HepG2 (cell line): Measurements from ENCODE around the gene EBF4. TPM values are rescaled to one million over a fixed set of nuclear protein-coding genes. Genes with fewer than 3 reads are reported as not detected.

Experiments
- ATAC-seq: fragments of 200-7000 bp; cut with Tn5 transposase; 3 replicates; pipeline ENCODE4 v1.9.1; 2020; ENCODE audit warnings: mild to moderate bottlenecking, moderate library complexity
- BruUV-seq: library from RNA; stranded (reverse); fragments of 400-500 nt; replicated peaks from 2 replicates; lab custom pipeline; 2021; lab: Mats Ljungman, UMichigan
- CTCF ChIA-PET: fragments of 300-600 bp; formaldehyde crosslinking; extraction: SDS; loops from one replicate; lab custom pipeline; 2021; ENCODE audit warnings: low total read pairs, inconsistent platforms, low intra/inter-chr PET ratio; lab: Yijun Ruan, JAX
- POLR2A ChIA-PET: fragments of 350-600 bp; sonication (Branson Sonifier 250); formaldehyde crosslinking; loops from one replicate; lab custom pipeline; 2020; ENCODE audit warnings: antibody characterized with exemption, inconsistent platforms; lab: Yijun Ruan, JAX
- DNase-seq: peaks from one replicate; pipeline ENCODE4 v3.0.0-alpha.2; 2015; ENCODE audit warnings: low spot score
- FAIRE-seq: peaks from 3 replicates; lab custom pipeline; 2011; peaks lifted over from hg19 to GRCh38; lab: Jason Lieb, UNC
- H2AFZ ChIP-seq: one replicate; pipeline ENCODE4 v1.6.1; 2011; ENCODE audit warnings: low read length, inconsistent platforms
- H3K27ac ChIP-seq: fragments of 300-600 bp; 3 replicates; pipeline ENCODE4 v1.8.0; 2011; ENCODE audit warnings: mixed run types, mild to moderate bottlenecking, mixed read lengths, low read length, inconsistent platforms; ENCODE audit not compliant: insufficient read depth; ENCODE audit errors: extremely low read length
- H3K27me3 ChIP-seq, 2 experiments: fragments of 200-600 bp in 1 of 2; 2 replicates in 1 of 2; 3 replicates in 1 of 2; pipeline versions ENCODE4 v1.6.0 to v1.8.0; 2011; ENCODE audit warnings: low read length in 2 of 2, mild to moderate bottlenecking in 2 of 2, moderate library complexity in 2 of 2, inconsistent platforms in 1 of 2; ENCODE audit not compliant: insufficient read depth in 2 of 2, control insufficient read depth in 1 of 2
- H3K36me3 ChIP-seq, 2 experiments: fragments of 200-600 bp in 1 of 2; replicated peaks in 1 of 2; 2 replicates in 1 of 2; 3 replicates in 1 of 2; pipeline versions ENCODE4 v1.5.1 to v1.8.0; 2011; ENCODE audit warnings: low read length in 2 of 2, inconsistent platforms in 1 of 2; ENCODE audit not compliant: insufficient read depth in 2 of 2, control insufficient read depth in 1 of 2
- H3K4me1 ChIP-seq: 2 replicates; pipeline ENCODE4 v1.5.1; 2012; ENCODE audit warnings: low read length, inconsistent platforms; ENCODE audit not compliant: insufficient read depth
- H3K4me2 ChIP-seq: 2 replicates; pipeline ENCODE4 v1.6.0; 2011; ENCODE audit warnings: low read depth, low read length, inconsistent platforms
- H3K4me3 ChIP-seq, 3 experiments: fragments of 200-600 bp in 1 of 3; sonication (generic), shearing (Covaris generic) in 1 of 3; replicated peaks in 1 of 3; 2 replicates each; pipeline ENCODE4 v1.5.1; 2011 to 2016; ENCODE audit warnings: low read length in 3 of 3, inconsistent platforms in 2 of 3, low read depth in 2 of 3, mild to moderate bottlenecking in 2 of 3, control low read depth in 1 of 3, mixed read lengths in 1 of 3; ENCODE audit not compliant: insufficient read depth in 1 of 3
- H3K79me2 ChIP-seq: one replicate; pipeline ENCODE4 v1.6.1; 2011; ENCODE audit warnings: low read length, inconsistent platforms; ENCODE audit not compliant: insufficient read depth
- H3K9ac ChIP-seq: 2 replicates; pipeline ENCODE4 v1.6.0; 2011; ENCODE audit warnings: mild to moderate bottlenecking, low read depth, low read length, inconsistent platforms; ENCODE audit not compliant: insufficient read depth
- H3K9me3 ChIP-seq: 2 replicates; pipeline ENCODE4 v1.5.1; 2012; ENCODE audit warnings: mild to moderate bottlenecking, low read length
- H4K20me1 ChIP-seq: 2 replicates; pipeline ENCODE4 v1.6.0; 2011; ENCODE audit warnings: inconsistent platforms, mild to moderate bottlenecking, low read length, moderate library complexity; ENCODE audit not compliant: insufficient read depth
- AGO2 ChIP-seq: fragments of 200-400 bp; formaldehyde crosslinking; optimal IDR thresholded peaks from 2 replicates; pipeline ENCODE3; 2017; ENCODE audit warnings: mild to moderate bottlenecking, low read depth, low read length, moderate library complexity
- ATF7-NPFF ChIP-seq: sonication (generic); formaldehyde crosslinking; IDR thresholded peaks from 2 replicates; pipeline ENCODE4 v1.8.1; 2023; ENCODE audit warnings: mild to moderate bottlenecking, low read depth, missing genetic modification reagents, moderate library complexity
- ERF ChIP-seq: IDR thresholded peaks from 2 replicates; pipeline ENCODE4 v1.6.1; 2018; ENCODE audit warnings: missing biosample characterization, missing genetic modification reagents
- FOXP4 ChIP-seq: sonication (generic); formaldehyde crosslinking; IDR thresholded peaks from 2 replicates; pipeline ENCODE4 v1.4.0; 2020; ENCODE audit warnings: missing genetic modification reagents
- GLMP ChIP-seq: sonication (generic); formaldehyde crosslinking; IDR thresholded peaks from 2 replicates; pipeline ENCODE4 v1.9.0; 2021; ENCODE audit warnings: missing genetic modification reagents, mild to moderate bottlenecking, borderline replicate concordance
- HNRNPL ChIP-seq: fragments of 200-400 bp; formaldehyde crosslinking; IDR thresholded peaks from 2 replicates; pipeline ENCODE4 v1.6.1; 2017; ENCODE audit warnings: mild to moderate bottlenecking, low read depth, low read length
- MAF1 ChIP-seq: sonication (generic); formaldehyde crosslinking; IDR thresholded peaks from 2 replicates; pipeline ENCODE4 v1.5.0; 2020; ENCODE audit warnings: missing genetic modification reagents, borderline replicate concordance
- PLRG1 ChIP-seq: fragments of 450-650 bp; conservative IDR thresholded peaks from 2 replicates; pipeline ENCODE4 v1.6.1; 2016
- TEAD2 ChIP-seq: sonication (generic); formaldehyde crosslinking; IDR thresholded peaks from 2 replicates; pipeline ENCODE4 v1.9.0; 2021; ENCODE audit warnings: missing genetic modification reagents
- TERF1 ChIP-seq: sonication (generic); formaldehyde crosslinking; IDR thresholded peaks from 2 replicates; pipeline ENCODE4 v1.8.0; 2022; ENCODE audit warnings: mild to moderate bottlenecking, missing genetic modification reagents, moderate library complexity
- ZEB1 ChIP-seq: IDR thresholded peaks from 2 replicates; pipeline ENCODE4 v1.6.1; 2012; ENCODE audit warnings: mild to moderate bottlenecking, low read depth, inconsistent platforms; ENCODE audit not compliant: insufficient replicate concordance
- ZNF20 ChIP-seq: sonication (generic); formaldehyde crosslinking; IDR thresholded peaks from 2 replicates; pipeline ENCODE4 v1.4.0; 2020; ENCODE audit warnings: mild to moderate bottlenecking, moderate library complexity, missing genetic modification reagents
- ZNF33B ChIP-seq: sonication (generic); formaldehyde crosslinking; IDR thresholded peaks from 2 replicates; pipeline ENCODE4 v1.5.1; 2020; ENCODE audit warnings: mild to moderate bottlenecking, missing genetic modification reagents
- ZNF354B ChIP-seq: sonication (generic); formaldehyde crosslinking; IDR thresholded peaks from 2 replicates; pipeline ENCODE4 v1.8.0; 2022; ENCODE audit warnings: mild to moderate bottlenecking, missing genetic modification reagents
- ZNF552 ChIP-seq: sonication (generic); formaldehyde crosslinking; IDR thresholded peaks from 2 replicates; pipeline ENCODE4 v1.9.0; 2022; ENCODE audit warnings: missing genetic modification reagents, mild to moderate bottlenecking, borderline replicate concordance
- ZNF564 ChIP-seq: sonication (generic); formaldehyde crosslinking; IDR thresholded peaks from 2 replicates; pipeline ENCODE4 v1.8.1; 2023; ENCODE audit warnings: mild to moderate bottlenecking, missing genetic modification reagents
- ZNF687 ChIP-seq: sonication (generic); formaldehyde crosslinking; IDR thresholded peaks from 2 replicates; pipeline ENCODE4 v1.5.1; 2020; ENCODE audit warnings: mild to moderate bottlenecking, missing genetic modification reagents, moderate library complexity
- ZNF781 ChIP-seq: sonication (generic); formaldehyde crosslinking; IDR thresholded peaks from 2 replicates; pipeline ENCODE4 v1.5.1; 2020; ENCODE audit warnings: borderline replicate concordance, mild to moderate bottlenecking, missing genetic modification reagents; ENCODE audit errors: not compliant biosample characterization
- WGBS: methylation state at CpG from one replicate; pipeline ENCODE4 v1.1.6; 2017; ENCODE audit warnings: low lambda C conversion rate; 5-methylcytosine and 5-hydroxymethylcytosine counted together
- in situ Hi-C: cut with HindIII; loops from 2 replicates; pipeline ENCODE4 v1.10.0; 2017; ENCODE audit warnings: low pct_unique_long_range_greater_than_20kb; ENCODE audit not compliant: extremely low pct_ligation_motif_present
- intact Hi-C: fragments of 100-400 bp; cut with micrococcal nuclease; formaldehyde crosslinking; loops from one replicate; pipeline ENCODE4 v1.10.0; 2022; ENCODE audit not compliant: unreplicated experiment
- polyA plus RNA-seq, 8 experiments: library from polyadenylated mRNA; depleted of rRNA in 3 of 8; stranded (reverse) in 7 of 8; unstranded in 1 of 8; fragments of >200 nt; fragmentation: Illumina TruSeq in 4 of 8; extraction: Trizol in 4 of 8; gene quantifications; 2 replicates each; pipeline versions ENCODE4 v1.2.1 to v1.2.3, GENCODE V29; 2011 to 2016; ENCODE audit warnings: low read depth in 4 of 8, missing spikeins in 1 of 8, mixed read lengths in 1 of 8; ENCODE audit not compliant: insufficient read depth in 1 of 8
- total RNA-seq, 5 experiments: library from RNA; depleted of rRNA; stranded (reverse); fragments of >200 nt; fragmentation: Illumina TruSeq; extraction: Trizol; gene quantifications; 2 replicates each; pipeline ENCODE4 v1.2.3, GENCODE V29; 2016; ENCODE audit warnings: low read depth in 1 of 5

EBF4 gene
- total and polyA plus RNA-seq, 2 of the 13 experiments (the other 11 are each of a cell fraction or from before 2014, with no cell fraction given) = 0.84 to 2.2 TPM

GRCh38 chr20:2643708-2644107 is 48.9 kb upstream of the EBF4 start:
- FAIRE-seq = no peak
- no peak overlapping the region for H2AFZ ChIP-seq
- H4K20me1 ChIP-seq = no peaks in the 10 kb centered on the region
- H3K79me2 ChIP-seq = no peaks in the 10 kb centered on the region
- DNase-seq = no peak
- ChIA-PET POLR2A (interaction anchor here (3.1 kb wide), 1 partner anchor 9 kb away, joined by 15 read pairs; the partner anchor contains the start of gene NOP56), CTCF (no interaction called here)
- peaks cover 0 to 8% of the 10 kb centered on the region in 2 experiments; a peak in 2 of 5 replicates for H3K27me3 ChIP-seq
- TF ChIP-seq TERF1 = no peak
- no peak for TF ChIP-seq ZNF781
- no peak for TF ChIP-seq ZNF564 (CRISPR knock-in tag)
- TF ChIP-seq ZNF552 (CRISPR knock-in tag) = no peak
- TF ChIP-seq MAF1 (CRISPR knock-in tag) = no peak
- TF ChIP-seq FOXP4 (CRISPR knock-in tag) = no peak
- no peak for TF ChIP-seq ZNF33B (CRISPR knock-in tag)
- TF ChIP-seq GLMP (CRISPR knock-in tag) = no peak
- no peak for TF ChIP-seq ATF7-NPFF (CRISPR knock-in tag)
- TF ChIP-seq ZNF687 = no peak
- TF ChIP-seq ZEB1 = no peak
- TF ChIP-seq TEAD2 (CRISPR knock-in tag) = no peak
- TF ChIP-seq AGO2 = no peak
- no peak for TF ChIP-seq PLRG1
- TF ChIP-seq ERF (CRISPR knock-in tag) = no peak
- TF ChIP-seq ZNF20 (CRISPR knock-in tag) = no peak
- no peak for TF ChIP-seq HNRNPL
- no peak for TF ChIP-seq ZNF354B (CRISPR knock-in tag)
- WGBS = 0% methylated on average over 1 of the region's 1 CpG
- no peak overlapping the region for H3K27ac ChIP-seq
- in situ Hi-C loops = no loop called here
- H3K4me2 ChIP-seq = no peak overlapping the region
- BruUV-seq = no TSS peak
- no peak for ATAC-seq
- H3K4me3 ChIP-seq = no peak overlapping the region
- H3K9me3 ChIP-seq = no peaks in the 10 kb centered on the region
- H3K36me3 ChIP-seq = no peaks in the 10 kb centered on the region
- H3K4me1 ChIP-seq = no peaks in the 10 kb centered on the region
- intact Hi-C loops = no loop called here
- H3K9ac ChIP-seq = no peak overlapping the region
